SK-N-SH (cell line): ENCODE data around the gene USP48. TPM values are rescaled to one million over a fixed set of nuclear protein-coding genes. Genes with fewer than 3 reads are reported as not detected.

Experiments
- CTCF ChIA-PET: fragments of 300-600, 350-600 bp; formaldehyde crosslinking; extraction: SDS; loops from one replicate; lab custom pipeline; 2021; lab: Yijun Ruan, JAX
- POLR2A ChIA-PET: fragments of 350-600 bp; sonication (Branson Sonifier 250); formaldehyde crosslinking; extraction: SDS; loops from one replicate; lab custom pipeline; 2020; ENCODE audit warnings: antibody characterized with exemption, inconsistent platforms; lab: Yijun Ruan, JAX
- DNase-seq: peaks from one replicate; pipeline ENCODE4 v3.0.0; 2012
- H2AFZ ChIP-seq: fragments of 200-600 bp; sonication (generic); 2 replicates; pipeline ENCODE4 v1.8.1; 2016; ENCODE audit warnings: antibody characterized with exemption, mild to moderate bottlenecking, low read depth
- H3F3A ChIP-seq: fragments of 200-600 bp; sonication (generic); replicated peaks from 2 replicates; pipeline ENCODE3; 2016; ENCODE audit warnings: antibody characterized with exemption, mild to moderate bottlenecking; ENCODE audit not compliant: insufficient read depth
- H3K27ac ChIP-seq, 2 experiments: fragments of 200-500 bp in 1 of 2; fragments of 200-600 bp in 1 of 2; sonication (Bioruptor generic) in 1 of 2; sonication (generic), shearing (Covaris generic) in 1 of 2; 2 replicates each; pipeline versions ENCODE4 v1.5.1 to v1.6.1; 2014 to 2016; ENCODE audit warnings: low read depth in 2 of 2, inconsistent platforms in 1 of 2, low read length in 1 of 2, mild to moderate bottlenecking in 1 of 2, mixed read lengths in 1 of 2
- H3K27me3 ChIP-seq: fragments of 200-600 bp; sonication (generic), shearing (Covaris generic); 2 replicates; pipeline ENCODE4 v1.6.1; 2016; ENCODE audit warnings: mixed run types; ENCODE audit not compliant: insufficient read depth
- H3K36me3 ChIP-seq, 2 experiments: fragments of 200-500 bp in 1 of 2; fragments of 200-600 bp in 1 of 2; sonication (Bioruptor generic) in 1 of 2; sonication (generic) in 1 of 2; replicated peaks in 1 of 2; 2 replicates each; pipeline versions ENCODE3 to v1.5.1; 2014 to 2016; ENCODE audit warnings: low read length in 1 of 2, mild to moderate bottlenecking in 1 of 2; ENCODE audit not compliant: insufficient read depth in 2 of 2, control insufficient read depth in 1 of 2
- H3K4me1 ChIP-seq, 2 experiments: fragments of 200-500 bp in 1 of 2; fragments of 200-600 bp in 1 of 2; sonication (Bioruptor generic) in 1 of 2; sonication (generic), shearing (Covaris generic) in 1 of 2; 2 replicates each; pipeline versions ENCODE4 v1.5.1 to v1.6.1; 2014 to 2016; ENCODE audit warnings: low read depth in 1 of 2, low read length in 1 of 2, mixed run types in 1 of 2; ENCODE audit not compliant: insufficient read depth in 2 of 2, control insufficient read depth in 1 of 2
- H3K4me2 ChIP-seq: fragments of 200-600 bp; sonication (generic), shearing (Covaris generic); 2 replicates; pipeline ENCODE4 v1.6.1; 2017; ENCODE audit warnings: mixed run types
- H3K4me3 ChIP-seq, 2 experiments: fragments of 200-500 bp in 1 of 2; fragments of 200-600 bp in 1 of 2; sonication (Bioruptor generic) in 1 of 2; sonication (generic), shearing (Covaris generic) in 1 of 2; 2 replicates each; pipeline versions ENCODE4 v1.5.1 to v1.8.1; 2014 to 2016; ENCODE audit warnings: low read depth in 2 of 2, inconsistent platforms in 1 of 2, low read length in 1 of 2, mild to moderate bottlenecking in 1 of 2, mixed read lengths in 1 of 2, moderate library complexity in 1 of 2
- H3K79me2 ChIP-seq: fragments of 200-600 bp; sonication (generic); 2 replicates; pipeline ENCODE4 v1.8.1; 2017; ENCODE audit warnings: mild to moderate bottlenecking; ENCODE audit not compliant: insufficient read depth
- H3K9ac ChIP-seq: fragments of 200-600 bp; sonication (generic); 2 replicates; pipeline ENCODE4 v1.6.1; 2017; ENCODE audit warnings: mixed run types
- H3K9me2 ChIP-seq: fragments of 200-600 bp; sonication (generic); 2 replicates; pipeline ENCODE4 v1.6.1; 2017; ENCODE audit warnings: mixed run types
- H3K9me3 ChIP-seq: fragments of 200-600 bp; sonication (generic); 2 replicates; pipeline ENCODE4 v1.6.1; 2017; ENCODE audit warnings: mixed run types, mild to moderate bottlenecking, moderate library complexity
- H4K20me1 ChIP-seq: fragments of 200-600 bp; sonication (generic); 2 replicates; pipeline ENCODE4 v1.6.1; 2017; ENCODE audit warnings: mild to moderate bottlenecking, mixed run types; ENCODE audit not compliant: insufficient read depth
- CHD2 ChIP-seq: fragments of 150-350 bp; IDR thresholded peaks from 2 replicates; pipeline ENCODE4 v1.6.1; 2018; ENCODE audit warnings: low read length; ENCODE audit not compliant: partially characterized antibody
- CTCF ChIP-seq: fragments of 200-600 bp; sonication (generic); IDR thresholded peaks from 2 replicates; pipeline ENCODE4 v1.6.1; 2017; ENCODE audit warnings: antibody characterized with exemption, mild to moderate bottlenecking, moderate library complexity
- ELF1 ChIP-seq: IDR thresholded peaks from 2 replicates; pipeline ENCODE4 v1.4.0; 2012
- EP300 ChIP-seq, 2 experiments: IDR thresholded peaks; 2 replicates each; pipeline versions ENCODE4 v1.4.0 to v1.6.1; 2012; ENCODE audit warnings: borderline replicate concordance in 1 of 2, low read depth in 1 of 2, low read length in 1 of 2
- FOSL2 ChIP-seq: IDR thresholded peaks from 2 replicates; pipeline ENCODE4 v1.4.0; 2012; ENCODE audit warnings: low read depth, mild to moderate bottlenecking, moderate library complexity, borderline replicate concordance
- FOXM1 ChIP-seq: IDR thresholded peaks from 2 replicates; pipeline ENCODE4 v1.4.0; 2012; ENCODE audit warnings: low read depth, mild to moderate bottlenecking
- GABPA ChIP-seq: IDR thresholded peaks from 2 replicates; pipeline ENCODE4 v1.4.0; 2012; ENCODE audit warnings: low read depth, mild to moderate bottlenecking
- JUND ChIP-seq: IDR thresholded peaks from 2 replicates; pipeline ENCODE4 v1.4.0; 2012
- MEF2A ChIP-seq: IDR thresholded peaks from 2 replicates; pipeline ENCODE4 v1.4.0; 2012; ENCODE audit warnings: low read depth, borderline replicate concordance
- NFIC ChIP-seq: IDR thresholded peaks from 2 replicates; pipeline ENCODE4 v1.4.0; 2012; ENCODE audit warnings: borderline replicate concordance
- NRF1 ChIP-seq: IDR thresholded peaks from 2 replicates; pipeline ENCODE4 v1.6.1; 2012; ENCODE audit warnings: low read depth, mild to moderate bottlenecking, low read length
- POLR2AphosphoS5 ChIP-seq: IDR thresholded peaks from 2 replicates; pipeline ENCODE4 v1.6.1; 2012; ENCODE audit warnings: low read depth, low read length
- RAD21 ChIP-seq: IDR thresholded peaks from 2 replicates; pipeline ENCODE4 v1.6.1; 2012; ENCODE audit warnings: mild to moderate bottlenecking, low read length
- RXRA ChIP-seq: IDR thresholded peaks from 2 replicates; pipeline ENCODE4 v1.4.0; 2012; ENCODE audit warnings: low read depth, mild to moderate bottlenecking, borderline replicate concordance
- SIN3A ChIP-seq: IDR thresholded peaks from 2 replicates; pipeline ENCODE4 v1.6.1; 2012; ENCODE audit warnings: low read depth, mild to moderate bottlenecking, low read length, moderate library complexity, borderline replicate concordance
- SMC3 ChIP-seq: IDR thresholded peaks from 2 replicates; pipeline ENCODE4 v1.6.1; 2012; ENCODE audit warnings: low read depth, low read length, improper control_type of control experiment
- YY1 ChIP-seq: IDR thresholded peaks from 2 replicates; pipeline ENCODE4 v1.4.0; 2012; ENCODE audit warnings: low read depth, mild to moderate bottlenecking
- WGBS: methylation state at CpG from one replicate; pipeline ENCODE4 v1.1.6; 2017; ENCODE audit warnings: low lambda C conversion rate; 5-methylcytosine and 5-hydroxymethylcytosine counted together
- polyA plus RNA-seq, 3 experiments: library from polyadenylated mRNA; depleted of rRNA; stranded (reverse); fragments of >200 nt; gene quantifications; 2 replicates each; pipeline ENCODE4 v1.2.3, GENCODE V29; 2012

USP48 gene
- polyA plus RNA-seq, 1 of the 3 experiments (the other 2 are of a cell fraction) = 13.6 TPM

DNA sequence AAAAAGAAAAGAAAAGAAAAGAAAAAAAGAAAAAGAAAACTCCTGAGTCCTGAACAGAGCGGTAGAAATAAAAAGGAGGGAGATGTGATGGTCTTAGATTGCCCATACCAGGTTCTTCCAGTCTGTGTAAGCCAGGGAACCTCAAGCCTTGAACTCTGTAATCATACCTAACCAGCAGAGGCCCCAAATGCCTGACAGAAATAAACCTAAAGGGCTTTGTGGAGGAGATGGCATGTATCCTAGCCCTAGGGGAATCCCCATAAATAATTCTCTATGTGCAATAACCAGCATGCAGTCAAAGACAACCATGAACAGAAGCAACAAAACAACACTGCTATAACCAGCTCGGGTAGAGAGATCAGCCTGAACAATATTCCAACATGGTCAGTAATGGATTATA is 40.4 kb downstream of the USP48 start:
- H3K36me3 ChIP-seq = peaks cover 10 to 54% of the 10 kb centered on the region in 2 experiments
- 90% methylated on average over 2 of the region's 2 CpGs for WGBS
- no peak overlapping the region for H3K4me2 ChIP-seq
- H3K9me2 ChIP-seq = no peaks in the 10 kb centered on the region
- no peaks in the 10 kb centered on the region for H3K27me3 ChIP-seq
- H3K9ac ChIP-seq = no peak overlapping the region
- no peaks in the 10 kb centered on the region for H3K4me1 ChIP-seq
- no peak for TF ChIP-seq SMC3
- TF ChIP-seq, all 33 proteins: peak for 0
- no peak overlapping the region for H3K4me3 ChIP-seq
- peaks cover 4% of the 10 kb centered on the region; the same call in 1 of the 2 replicates for H3K79me2 ChIP-seq
- H3K9me3 ChIP-seq = no peaks in the 10 kb centered on the region
- CTCF ChIA-PET = no interaction called here
- no peak for DNase-seq
- H3F3A ChIP-seq = peaks cover 7% of the 10 kb centered on the region
- no peaks in the 10 kb centered on the region for H4K20me1 ChIP-seq
- H3K27ac ChIP-seq = no peak overlapping the region
- POLR2A ChIA-PET = no interaction called here
- H2AFZ ChIP-seq = no peak overlapping the region

DNA sequence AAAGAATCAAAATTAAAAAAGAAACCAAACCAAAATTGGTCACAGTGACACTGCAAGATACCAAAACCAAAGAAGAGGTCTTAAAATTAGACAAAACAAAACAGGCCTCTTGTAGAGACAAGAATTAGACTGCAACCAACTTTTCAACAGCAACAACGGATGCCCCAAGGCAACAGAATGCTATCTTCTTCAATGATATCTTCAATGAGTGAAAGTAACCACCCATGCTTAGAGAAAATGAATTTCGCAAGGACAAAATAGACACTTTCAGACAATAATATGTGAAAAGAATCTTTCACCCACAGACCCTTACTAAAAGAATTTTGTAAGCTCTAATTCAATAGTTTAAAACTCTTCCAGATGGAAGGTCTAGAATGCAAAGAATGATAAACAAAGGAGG is 41.7 kb downstream of the USP48 start:
- Histone ChIP-seq H3K9ac (no peak overlapping the region), H3K27ac (no peak overlapping the region), H3K4me1 (no peaks in the 10 kb centered on the region), H3K9me2 (no peaks in the 10 kb centered on the region), H3K4me3 (no peak overlapping the region), H4K20me1 (no peaks in the 10 kb centered on the region), H3K36me3 (peaks cover 11 to 62% of the 10 kb centered on the region in 2 experiments), H3K4me2 (no peak overlapping the region), H3K27me3 (no peaks in the 10 kb centered on the region), H3F3A (peaks cover 3% of the 10 kb centered on the region), H3K79me2 (peaks cover 4% of the 10 kb centered on the region; the same call in 1 of the 2 replicates), H3K9me3 (no peaks in the 10 kb centered on the region), H2AFZ (no peak overlapping the region)
- POLR2A ChIA-PET = no interaction called here
- TF ChIP-seq POLR2AphosphoS5 = no peak
- TF ChIP-seq NFIC = no peak
- no peak for TF ChIP-seq CHD2
- no peak for TF ChIP-seq FOXM1
- no peak for TF ChIP-seq SIN3A
- no peak for TF ChIP-seq ELF1
- no peak for TF ChIP-seq FOSL2
- no peak for TF ChIP-seq RXRA
- TF ChIP-seq CTCF = no peak
- TF ChIP-seq GABPA = no peak
- TF ChIP-seq JUND = no peak
- no peak for TF ChIP-seq RAD21
- TF ChIP-seq NRF1 = no peak
- TF ChIP-seq YY1 = no peak
- TF ChIP-seq MEF2A = no peak
- no peak for TF ChIP-seq EP300 (IDR thresholded peaks at IDR 0.05; ENCODE audit: borderline replicate concordance in 1 of 2, low read depth in 1 of 2, low read length in 1 of 2)
- CTCF ChIA-PET = no interaction called here
- DNase-seq = no peak
- 96% methylated on average over 2 of the region's 2 CpGs for WGBS
